Fibroblast of lung (primary cell): ENCODE data around the gene APOBEC2. TPM values are rescaled to one million over a fixed set of nuclear protein-coding genes. Genes with fewer than 3 reads are reported as not detected.

ENCODE experiments used
- DNase-seq, 2 donors: peaks; one replicate each; pipeline versions ENCODE4 v3.0.0 to v3.0.0-alpha.2; 2010; ENCODE audit warnings: low read depth in 2 of 2
- H2AFZ ChIP-seq: 2 replicates; pipeline ENCODE4 v1.5.1; 2012; ENCODE audit warnings: low read length, control low read depth, inconsistent platforms
- H3K27ac ChIP-seq: 2 replicates; pipeline ENCODE4 v1.5.1; 2011; ENCODE audit warnings: low read length, control low read depth; ENCODE audit not compliant: insufficient read depth
- H3K27me3 ChIP-seq: 2 replicates; pipeline ENCODE4 v1.5.1; 2011; ENCODE audit warnings: mild to moderate bottlenecking, low read length; ENCODE audit not compliant: control insufficient read depth, insufficient read depth
- H3K36me3 ChIP-seq: 2 replicates; pipeline ENCODE4 v1.5.1; 2011; ENCODE audit warnings: low read length; ENCODE audit not compliant: control insufficient read depth, insufficient read depth
- H3K4me1 ChIP-seq: 2 replicates; pipeline ENCODE4 v1.5.1; 2011; ENCODE audit warnings: low read length; ENCODE audit not compliant: control insufficient read depth, insufficient read depth; ENCODE audit errors: extremely low read depth
- H3K4me2 ChIP-seq: 2 replicates; pipeline ENCODE4 v1.5.1; 2011; ENCODE audit warnings: low read length, control low read depth; ENCODE audit not compliant: insufficient read depth; ENCODE audit errors: extremely low read depth
- H3K4me3 ChIP-seq, 4 experiments: fragments of 200-600 bp in 1 of 4; sonication (generic) in 1 of 4; replicated peaks in 1 of 4; 2 replicates each; pipeline ENCODE4 v1.5.1; 2011 to 2016; ENCODE audit warnings: low read length in 4 of 4, low read depth in 3 of 4, mild to moderate bottlenecking in 3 of 4, control low read depth in 2 of 4, inconsistent platforms in 1 of 4, mixed read lengths in 1 of 4; ENCODE audit not compliant: insufficient read depth in 1 of 4; ENCODE audit errors: control extremely low read depth in 1 of 4
- H3K79me2 ChIP-seq: 2 replicates; pipeline ENCODE4 v1.5.1; 2012; ENCODE audit warnings: mild to moderate bottlenecking, low read length, inconsistent platforms; ENCODE audit not compliant: control insufficient read depth, insufficient read depth
- H3K9ac ChIP-seq: 2 replicates; pipeline ENCODE4 v1.5.1; 2011; ENCODE audit warnings: mild to moderate bottlenecking, low read length, control low read depth; ENCODE audit not compliant: insufficient read depth
- H3K9me3 ChIP-seq: 2 replicates; pipeline ENCODE4 v1.5.1; 2012; ENCODE audit warnings: low read depth, low read length; ENCODE audit not compliant: control insufficient read depth, insufficient read depth
- H4K20me1 ChIP-seq: 2 replicates; pipeline ENCODE4 v1.5.1; 2011; ENCODE audit warnings: low read length; ENCODE audit not compliant: control insufficient read depth, insufficient read depth; ENCODE audit errors: extremely low read depth
- CTCF ChIP-seq, 2 donors: IDR thresholded peaks in 1 of 2; conservative IDR thresholded peaks in 1 of 2; 1 replicate in 1 of 2; 2 replicates in 1 of 2; pipeline ENCODE4 v1.5.1; 2011 to 2012; ENCODE audit warnings: low read length in 2 of 2, control low read depth in 1 of 2, inconsistent platforms in 1 of 2, low read depth in 1 of 2, mild to moderate bottlenecking in 1 of 2
- EZH2 ChIP-seq: IDR thresholded peaks from 2 replicates; pipeline ENCODE4 v1.5.1; 2012; ENCODE audit warnings: low read length, control low read depth, mild to moderate bottlenecking; ENCODE audit errors: missing control alignments
- polyA plus RNA-seq, 2 donors: library from polyadenylated mRNA; depleted of rRNA in 1 of 2; stranded (reverse) in 1 of 2; unstranded in 1 of 2; fragments of >200 nt; gene quantifications; 2 replicates each; pipeline ENCODE4 v1.2.1, GENCODE V29; 2011 to 2012; ENCODE audit warnings: missing spikeins in 1 of 2
- total RNA-seq: library from RNA; depleted of rRNA; stranded (reverse); fragments of >200 nt; gene quantifications from 2 replicates; pipeline ENCODE4 v1.2.1, GENCODE V29; 2014

APOBEC2 gene
- total and polyA plus RNA-seq, 2 donors (not counting 1 experiment from before 2014, with no cell fraction given): not detected

GRCh38 chr6:41023114-41023513 lies 29.9 kb upstream of the APOBEC2 start:
- no peak overlapping the region for H2AFZ ChIP-seq
- H3K4me1 ChIP-seq: peaks cover 2% of the 10 kb centered on the region
- no peak for DNase-seq
- no peak overlapping the region for H3K9ac ChIP-seq
- H3K36me3 ChIP-seq: no peaks in the 10 kb centered on the region
- no peak overlapping the region for H3K27ac ChIP-seq
- H3K27me3 ChIP-seq: no peaks in the 10 kb centered on the region
- TF ChIP-seq CTCF (conservative IDR thresholded peaks at IDR 0.05 in 1 of 2, IDR thresholded peaks at IDR 0.05 in 1 of 2; ENCODE audit: low read depth in 1 of 2, low read length in 2 of 2): no peak
- TF ChIP-seq EZH2: no peak
- no peak overlapping the region for H3K4me3 ChIP-seq
- H3K79me2 ChIP-seq: no peaks in the 10 kb centered on the region
- H4K20me1 ChIP-seq: no peaks in the 10 kb centered on the region
- no peak overlapping the region for H3K4me2 ChIP-seq
- H3K9me3 ChIP-seq: no peaks in the 10 kb centered on the region

- Histone ChIP-seq H3K4me1 (peaks cover 6% of the 10 kb centered on the region), H3K79me2 (no peaks in the 10 kb centered on the region), H3K9ac (no peak overlapping the region), H3K27ac (no peak overlapping the region), H3K9me3 (no peaks in the 10 kb centered on the region), H3K36me3 (no peaks in the 10 kb centered on the region), H4K20me1 (no peaks in the 10 kb centered on the region), H3K27me3 (no peaks in the 10 kb centered on the region), H2AFZ (no peak overlapping the region), H3K4me2 (no peak overlapping the region), H3K4me3 (no peak overlapping the region)
- DNase-seq: no peak
- TF ChIP-seq EZH2 (no peak), CTCF (conservative IDR thresholded peaks at IDR 0.05 in 1 of 2, IDR thresholded peaks at IDR 0.05 in 1 of 2; ENCODE audit: low read depth in 1 of 2, low read length in 2 of 2) (no peak)
Observed at GRCh38 chr6:41025966-41026530, 27.0 kb upstream of the APOBEC2 start.

- Histone ChIP-seq H3K79me2 (no peaks in the 10 kb centered on the region), H4K20me1 (no peaks in the 10 kb centered on the region), H2AFZ (peak overlapping the region; percentile 90), H3K9ac (no peak overlapping the region), H3K4me1 (peaks cover 6% of the 10 kb centered on the region), H3K4me2 (peak overlapping the region; percentile 78), H3K4me3 (peak overlapping the region in 3 of 4 experiments; percentile 43 to 66 (median 56)), H3K9me3 (no peaks in the 10 kb centered on the region), H3K36me3 (no peaks in the 10 kb centered on the region), H3K27ac (no peak overlapping the region), H3K27me3 (no peaks in the 10 kb centered on the region)
- DNase-seq: no peak
- TF ChIP-seq CTCF (conservative IDR thresholded peaks at IDR 0.05 in 1 of 2, IDR thresholded peaks at IDR 0.05 in 1 of 2; ENCODE audit: low read depth in 1 of 2, low read length in 2 of 2) (no peak), EZH2 (no peak)
Observed at GRCh38 chr6:41027241-41027640, 25.8 kb upstream of the APOBEC2 start.
